Posterior cingulate gyrus (tissue), 11 donors: ENCODE measurements around the gene SMTNL2.

Experiments
- DNase-seq, 10 donors: peaks; one replicate each; pipeline versions ENCODE4 v3.0.0 to v3.0.0-alpha.2; 2020 to 2021; ENCODE audit warnings: mixed read lengths in 3 of 10
- intact Hi-C: fragments of 100-400 bp; cut with DNase I; formaldehyde crosslinking; loops from one replicate; pipeline ENCODE4 v1.15.1; 2023

SMTNL2 gene

DNA sequence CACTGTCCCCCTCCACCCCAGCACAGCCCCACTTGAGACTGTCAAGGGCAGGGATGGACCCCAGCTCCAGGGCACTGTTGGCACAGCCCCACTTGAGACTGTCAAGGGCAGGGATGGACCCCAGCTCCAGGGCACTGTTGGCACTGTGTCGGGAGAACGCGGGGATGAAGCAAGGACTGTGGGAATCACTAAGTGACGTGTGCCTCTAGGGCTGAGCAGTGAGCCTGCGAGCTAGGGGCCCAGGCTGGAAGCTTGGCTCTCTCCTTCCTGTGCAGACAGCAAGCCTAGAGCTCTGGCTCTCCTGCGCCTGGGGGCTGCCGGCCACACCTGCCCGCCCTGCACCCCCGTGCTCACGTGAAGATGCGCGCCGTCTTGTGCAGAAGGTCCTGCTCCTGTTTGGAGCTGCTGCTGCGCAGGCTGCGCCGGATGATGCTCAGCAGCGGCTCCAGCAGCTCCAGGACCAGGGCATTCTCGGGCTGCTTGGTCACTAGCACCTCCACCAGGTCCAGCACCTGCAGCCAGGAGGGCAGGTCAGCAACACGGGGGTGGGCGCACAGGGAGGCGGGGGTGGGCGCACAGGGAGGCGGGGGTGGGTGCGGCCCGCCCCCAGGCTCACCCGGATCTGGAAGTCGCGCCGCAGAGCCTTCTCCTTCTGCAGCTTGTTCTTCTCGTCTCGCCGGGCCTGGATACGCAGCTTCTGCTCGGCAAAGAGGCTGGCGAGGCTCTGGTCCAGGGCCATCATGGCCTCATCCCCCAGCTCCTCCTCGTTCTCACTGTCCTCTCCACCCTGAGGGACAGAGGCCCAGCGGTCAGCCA lies 40.0 kb upstream of the SMTNL2 start:
- intact Hi-C loops: loop anchor here (5.0 kb wide), 2 partner anchors 42 to 122 kb away; no protein-coding TSS in a partner anchor
- DNase-seq: peak in 3 of 10 donors; percentile 74 to 86 (median 85)

DNA sequence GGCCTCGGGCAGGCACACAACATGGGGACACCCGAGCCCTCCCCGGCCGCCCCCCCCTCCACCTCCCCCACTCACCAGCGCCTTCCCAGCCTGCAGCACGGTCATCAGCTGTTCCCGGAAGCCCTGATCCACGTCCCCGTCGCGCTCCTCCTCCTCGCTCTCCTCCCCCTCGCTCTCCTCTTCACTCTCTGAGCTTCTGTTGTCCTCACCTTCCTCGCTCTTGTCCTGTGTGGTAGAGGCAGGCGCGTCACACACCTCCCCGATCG lies 39.4 kb upstream of the SMTNL2 start:
- peak in 4 of 10 donors; percentile 50 to 91 (median 86) for DNase-seq
- intact Hi-C loops: loop anchor here (5.0 kb wide), 2 partner anchors 43 to 123 kb away; no protein-coding TSS in a partner anchor

DNA sequence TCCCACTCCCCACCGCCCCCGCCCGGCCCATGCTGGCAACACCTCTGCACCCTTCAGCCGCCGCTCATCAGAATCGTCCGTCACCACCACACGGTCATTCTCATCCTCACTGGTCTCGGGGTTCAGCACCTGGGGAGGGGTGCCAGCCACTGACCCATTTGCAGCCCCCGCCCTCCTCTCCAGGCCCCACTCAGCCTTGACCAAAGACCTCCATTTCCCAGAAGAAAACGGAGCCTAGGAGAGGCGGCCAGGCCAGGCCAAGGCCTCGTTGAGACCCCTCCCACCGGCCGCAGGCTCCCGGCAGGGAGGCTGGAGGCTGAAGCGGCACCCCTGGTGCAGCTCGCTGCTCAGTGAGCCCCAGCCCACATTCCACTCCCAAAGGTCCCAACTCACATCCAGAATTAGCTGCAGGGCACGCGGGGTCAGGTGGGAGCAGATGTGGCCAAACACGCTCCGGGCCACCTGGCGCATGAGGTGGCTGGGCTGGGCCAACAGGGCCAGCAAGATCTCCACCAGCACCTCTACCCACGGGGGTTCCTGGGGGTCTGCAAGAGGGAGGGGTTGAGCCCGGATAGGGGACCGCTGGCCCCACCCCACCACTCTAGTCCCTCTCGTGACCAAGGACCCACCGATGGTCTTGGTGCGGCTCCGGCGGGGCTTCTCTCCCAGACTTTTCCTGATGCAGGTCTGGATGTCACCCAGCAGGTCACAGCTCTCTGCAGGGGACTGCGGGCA lies 38.9 kb upstream of the SMTNL2 start:
- intact Hi-C loops: no loop called here
- DNase-seq: peak in 3 of 10 donors; percentile 44 to 80 (median 69)

DNA sequence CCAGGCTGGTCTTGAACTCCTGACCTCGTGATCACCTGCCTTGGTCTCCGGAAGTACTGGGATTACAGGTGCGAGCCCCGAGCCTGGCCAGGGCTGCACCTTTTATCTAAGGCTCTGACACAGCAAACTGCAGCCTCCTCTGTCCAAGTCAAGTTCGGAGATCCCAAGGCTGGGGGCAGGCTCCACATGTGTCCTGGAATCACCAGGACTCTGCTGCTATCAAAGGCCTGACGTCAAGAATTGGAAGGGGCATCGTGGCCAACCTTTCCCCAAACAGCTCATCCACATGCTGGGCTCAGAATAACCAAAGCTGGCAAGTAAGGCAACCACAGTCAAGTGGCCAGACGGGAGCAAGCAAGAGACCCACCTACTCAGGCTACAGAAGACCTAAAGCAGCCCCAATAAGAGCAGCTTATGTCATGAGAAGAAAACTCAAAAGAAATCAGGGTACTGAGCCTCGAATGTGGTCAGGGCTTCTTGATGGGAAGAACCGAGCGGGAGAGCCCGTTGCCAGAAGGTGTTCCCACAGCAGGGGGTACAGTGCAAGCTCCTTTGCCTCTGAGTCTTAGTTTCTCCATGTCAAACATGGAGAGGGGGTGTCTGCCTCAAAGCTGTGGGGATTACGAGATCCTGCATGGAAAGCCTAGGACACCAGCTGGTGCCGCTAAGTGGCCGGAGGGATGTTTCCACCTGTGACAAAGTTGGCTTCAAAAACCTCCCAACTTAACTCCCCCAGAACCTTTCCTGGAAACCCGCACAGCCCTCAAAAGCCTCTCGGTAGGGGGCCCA lies 37.0 kb upstream of the SMTNL2 start:
- intact Hi-C loops: no loop called here
- DNase-seq: peak in 3 of 10 donors; percentile 28 to 59 (median 37)

DNA sequence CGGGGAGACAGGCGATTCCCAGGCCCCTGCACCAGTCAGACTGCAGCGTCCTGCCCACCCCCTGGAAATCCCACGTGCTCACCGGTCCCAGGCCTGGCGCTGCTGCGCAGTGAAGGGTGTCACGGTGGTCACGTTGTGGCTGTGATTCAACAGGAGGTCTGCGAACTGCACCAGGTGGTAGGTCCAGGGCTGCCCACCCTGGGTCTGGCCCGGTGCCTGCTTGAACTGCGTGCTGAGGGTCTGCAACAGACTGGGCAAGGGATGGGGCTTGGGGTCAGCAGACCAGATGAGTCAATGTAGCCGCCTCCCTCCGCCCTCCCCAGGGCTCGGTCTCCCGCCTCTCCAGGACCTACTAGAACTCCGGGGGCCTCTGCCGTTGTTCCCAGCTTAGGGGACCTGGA lies 36.3 kb upstream of the SMTNL2 start:
- DNase-seq: peak in 3 of 10 donors; percentile 69 to 81 (median 76)
- intact Hi-C loops: no loop called here

DNA sequence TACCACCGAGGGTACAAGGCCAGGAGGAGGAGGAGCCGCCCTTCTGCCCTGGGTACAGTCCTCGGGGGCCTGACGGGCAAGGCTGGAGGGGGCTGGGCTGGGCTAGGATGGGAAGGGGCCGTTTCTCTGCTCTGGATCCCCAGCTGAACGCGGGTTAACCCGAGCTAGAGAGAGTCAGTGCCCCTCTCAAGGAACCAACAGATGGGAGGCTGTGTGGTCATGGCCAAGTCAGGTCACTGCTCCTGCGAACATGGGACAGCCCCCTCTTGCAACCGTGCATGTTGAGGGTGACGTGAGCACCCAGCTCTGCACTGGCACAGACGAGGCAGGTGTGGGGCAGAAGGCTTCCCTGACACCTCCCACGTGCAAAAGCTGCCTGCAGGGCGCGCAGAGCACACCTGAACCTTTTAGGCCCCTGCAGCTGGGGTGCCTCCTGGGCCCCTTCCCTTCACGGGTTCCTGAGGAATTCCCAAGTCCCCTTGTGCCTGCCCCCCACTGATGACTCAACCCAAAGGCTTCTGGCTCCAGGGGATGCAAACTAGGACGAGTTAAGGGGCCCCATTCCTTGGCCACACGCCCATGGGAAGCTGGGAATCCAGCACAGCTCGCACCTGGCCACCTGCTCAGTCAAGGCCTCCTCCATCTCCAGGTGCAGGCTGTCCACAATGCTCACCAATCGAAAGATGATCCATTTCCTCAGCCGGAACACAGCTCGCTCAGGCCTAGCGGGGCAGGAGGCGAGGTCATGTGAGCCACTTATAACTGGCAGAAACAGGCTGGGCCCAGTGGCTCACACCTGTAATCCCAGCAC lies 35.4 kb upstream of the SMTNL2 start:
- intact Hi-C loops: no loop called here
- peak in 3 of 10 donors; percentile 57 to 78 (median 65) for DNase-seq

DNA sequence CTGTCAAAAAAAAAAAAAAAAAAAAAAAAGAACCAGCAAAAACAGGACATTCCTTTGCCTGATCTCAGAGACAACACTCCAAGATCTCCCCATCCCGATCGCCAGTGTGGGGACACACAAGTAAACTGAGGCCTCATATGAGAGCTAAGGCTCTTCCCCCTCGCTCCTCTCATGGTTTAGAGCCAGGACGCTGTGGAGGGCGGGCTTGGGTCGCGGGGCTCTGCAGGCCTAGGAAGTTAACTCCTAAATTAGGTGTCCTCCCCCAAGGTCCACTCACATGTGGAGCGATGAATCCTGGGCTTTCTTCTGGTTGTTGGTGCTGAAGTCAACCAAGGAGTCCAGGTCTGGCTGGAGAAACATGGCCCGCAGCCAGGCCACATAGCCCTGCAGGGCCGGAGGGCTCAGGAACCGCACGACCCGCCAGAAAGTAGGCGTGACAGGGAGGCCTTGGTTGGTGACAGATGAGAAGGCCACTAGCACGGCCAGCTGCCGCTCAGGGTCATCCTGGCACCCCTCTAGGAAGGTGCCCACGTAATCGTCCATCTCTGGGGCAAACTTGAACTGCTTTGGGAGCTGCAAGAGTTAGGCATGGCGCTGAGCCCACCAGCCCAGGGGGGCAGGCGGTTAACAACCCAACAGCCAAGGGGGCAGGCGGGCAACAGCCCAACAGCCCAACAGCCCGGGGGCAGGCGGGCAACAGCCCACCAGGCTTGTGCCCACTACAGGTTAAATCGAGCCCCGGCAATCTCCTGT lies 34.4 kb upstream of the SMTNL2 start:
- DNase-seq: peak in 3 of 10 donors; percentile 52 to 58 (median 55)
- intact Hi-C loops: no loop called here

DNA sequence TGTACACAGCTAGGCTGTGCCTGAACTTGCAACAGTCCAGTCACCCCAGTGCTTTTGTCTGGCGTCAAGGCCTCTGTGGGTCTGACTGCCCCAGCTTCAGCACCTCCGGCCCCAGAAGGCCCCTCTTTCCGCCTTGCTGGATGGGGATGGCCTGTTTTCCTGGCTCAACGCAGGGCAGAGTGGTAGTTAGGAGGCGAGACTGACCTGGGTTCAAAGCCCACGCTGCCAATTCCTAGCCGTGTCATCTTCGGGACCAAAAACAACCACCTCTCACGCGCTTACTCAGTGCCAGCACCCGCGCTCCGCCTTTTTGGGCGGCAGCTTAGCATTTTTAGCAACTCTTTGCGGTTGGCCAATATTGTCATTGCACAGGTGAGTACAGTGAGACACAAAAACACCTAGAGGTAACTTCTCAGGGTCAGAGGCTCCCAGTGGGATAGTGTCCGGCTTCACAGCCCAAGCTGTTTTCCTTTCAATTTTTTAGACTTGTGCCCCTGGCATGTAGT lies 33.7 kb upstream of the SMTNL2 start:
- intact Hi-C loops: no loop called here

DNA sequence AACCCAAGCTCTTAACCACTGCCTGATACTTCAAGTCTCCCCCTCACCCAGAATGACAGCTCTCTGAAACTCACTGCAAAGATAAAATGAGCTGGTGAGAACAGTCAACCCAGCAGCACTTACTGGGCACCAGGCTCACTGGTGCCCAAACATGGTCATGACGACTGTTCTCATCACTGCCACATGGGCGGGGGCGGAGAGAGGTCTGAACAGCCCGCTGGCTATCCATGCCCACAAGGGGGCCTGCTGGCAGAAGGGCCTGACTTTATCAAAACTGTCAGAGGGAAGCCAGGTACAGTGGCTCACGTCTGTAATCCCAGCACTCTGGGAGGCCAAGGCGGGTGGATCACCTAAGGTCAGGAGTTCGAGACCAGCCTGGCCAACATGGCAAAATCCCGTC lies 33.2 kb upstream of the SMTNL2 start:
- intact Hi-C loops: no loop called here
- peak in 3 of 10 donors; percentile 63 to 77 (median 74) for DNase-seq

More for the DNA sequence above, 33.7 kb upstream of the SMTNL2 start:
- peak in 3 of 10 donors; percentile 51 to 63 (median 60) for DNase-seq

DNA sequence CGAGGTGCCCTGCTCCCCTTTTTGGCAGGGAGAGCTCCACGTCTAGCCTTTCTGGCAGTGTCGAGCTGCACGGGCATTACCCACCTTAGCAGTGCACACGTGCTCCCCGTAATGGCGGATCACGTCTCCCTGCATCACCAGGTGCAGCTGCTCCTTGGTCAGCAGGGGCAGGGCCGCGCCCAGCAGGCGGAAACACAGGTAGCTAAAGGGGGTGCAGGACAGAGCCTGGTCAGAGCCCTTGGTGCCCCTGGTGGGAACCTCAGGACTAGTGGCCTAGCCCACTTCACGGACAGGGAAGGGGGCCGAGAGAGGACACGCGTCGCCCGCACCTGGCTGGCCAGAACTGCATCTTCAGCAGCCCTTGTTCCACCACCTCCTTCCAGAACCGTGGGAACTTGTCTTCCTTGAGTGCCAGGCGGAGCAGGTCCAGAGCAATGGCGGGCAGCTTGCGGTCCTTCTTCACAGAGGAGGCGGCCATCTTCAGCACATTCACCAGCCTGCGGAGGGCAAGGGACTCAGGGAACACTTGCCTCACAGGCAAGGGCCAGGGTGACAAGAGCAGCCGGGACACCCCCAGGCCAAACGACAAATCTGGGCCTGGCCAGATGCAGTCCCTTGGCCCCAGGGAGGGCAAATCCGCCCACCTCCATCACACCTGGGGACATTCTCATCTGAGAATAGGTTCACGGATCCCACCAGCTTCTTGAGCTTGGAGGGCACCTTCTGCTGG lies 32.4 kb upstream of the SMTNL2 start:
- peak in 3 of 10 donors; percentile 55 to 64 (median 59) for DNase-seq
- intact Hi-C loops: no loop called here

DNA sequence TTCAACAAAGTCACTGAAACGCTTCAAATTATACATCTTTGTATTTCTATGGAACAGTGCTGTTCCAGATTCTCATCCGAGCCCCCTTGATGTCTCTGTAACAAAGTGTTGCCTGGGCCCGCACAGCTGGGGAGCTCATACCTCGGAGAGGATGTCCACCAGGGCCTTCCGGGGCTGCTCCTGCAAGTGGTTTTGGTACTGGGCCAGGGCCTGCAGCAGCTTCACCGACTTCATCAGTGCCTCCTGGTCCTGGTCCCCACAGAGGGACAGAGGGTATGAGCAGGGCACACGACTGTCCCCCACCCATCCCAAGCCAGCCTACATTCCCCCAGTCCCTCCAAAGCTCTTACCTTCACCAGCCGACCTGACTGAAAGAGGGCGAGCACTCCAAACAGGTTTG lies 30.7 kb upstream of the SMTNL2 start:
- peak in 3 of 10 donors; percentile 26 to 70 (median 65) for DNase-seq
- intact Hi-C loops: no loop called here

DNA sequence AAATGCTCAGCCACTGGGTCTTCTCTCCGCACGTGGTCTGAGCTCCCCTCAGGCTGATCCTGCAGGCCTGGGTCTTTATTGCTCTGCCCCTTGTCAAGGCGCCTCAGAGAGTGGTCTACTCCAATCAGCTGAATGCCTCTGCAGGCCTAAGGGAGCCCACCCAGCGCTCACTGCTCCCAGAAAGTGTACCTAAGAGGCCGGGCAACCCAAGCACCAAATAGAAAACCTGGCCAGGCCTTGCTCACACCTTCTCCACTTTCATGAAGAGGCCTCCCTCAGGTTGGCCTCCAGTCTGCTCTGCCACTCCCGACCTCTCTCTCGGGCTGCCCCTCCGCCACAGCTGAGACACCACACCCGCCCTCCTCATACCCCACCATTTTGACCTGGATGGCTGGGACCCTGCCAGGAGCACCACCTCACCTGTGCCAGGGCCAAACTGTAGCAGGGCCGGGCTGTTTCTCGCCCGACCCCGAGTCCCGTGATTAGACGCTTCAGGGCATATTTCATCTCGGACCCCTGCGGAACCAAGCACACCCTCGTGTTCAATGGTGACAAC lies 29.8 kb upstream of the SMTNL2 start:
- DNase-seq: peak in 2 of 10 donors; percentile 83 to 86
- intact Hi-C loops: no loop called here

DNA sequence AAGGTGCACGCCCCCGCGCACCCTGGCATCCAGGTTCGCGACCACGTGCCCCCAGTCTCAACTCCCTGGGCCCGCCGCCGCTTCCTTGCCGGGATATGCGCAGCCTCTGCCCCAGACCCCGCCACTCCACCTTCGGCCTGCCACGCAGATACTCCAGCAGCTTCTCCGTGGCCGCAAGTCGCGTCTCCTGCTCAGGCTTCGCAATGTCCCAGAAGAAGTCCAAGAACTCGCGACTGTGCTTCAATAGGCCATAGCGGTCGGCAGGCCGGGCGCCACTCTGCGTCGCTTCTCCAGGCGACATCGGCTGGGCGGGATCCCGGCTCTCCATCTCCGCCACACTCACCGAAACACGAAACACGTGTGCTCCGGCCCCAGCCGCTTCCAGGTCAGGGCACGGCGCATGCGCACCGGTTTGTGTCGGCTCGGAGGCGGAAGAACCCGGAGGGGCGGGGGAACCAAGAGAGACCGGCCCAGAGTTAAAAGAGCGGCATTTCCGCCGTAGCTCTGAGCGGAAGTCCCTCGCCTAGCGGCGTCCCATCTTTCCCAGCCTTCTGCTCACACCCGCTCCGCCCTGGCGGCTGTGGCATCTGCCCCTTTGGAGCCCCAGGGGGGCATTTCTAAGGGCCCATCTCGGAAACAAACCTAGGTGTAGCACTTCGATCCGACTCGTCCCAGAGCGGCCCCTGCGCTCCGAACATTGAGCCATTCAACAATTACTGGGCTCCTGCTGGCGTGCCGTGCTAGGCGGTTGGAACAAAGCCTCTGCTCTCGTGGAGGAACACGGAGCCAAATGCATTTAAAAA lies 29.1 kb upstream of the SMTNL2 start, which contains the start of gene MYBBP1A:
Gene MYBBP1A, minus strand, starts transcription at position 388 of the 803 bp plus-strand sequence. Its CDS starts 60 bp downstream, at position 328.
- DNase-seq: peak; percentile 94 to 99 (median 96)
- intact Hi-C loops: no loop called here

DNA sequence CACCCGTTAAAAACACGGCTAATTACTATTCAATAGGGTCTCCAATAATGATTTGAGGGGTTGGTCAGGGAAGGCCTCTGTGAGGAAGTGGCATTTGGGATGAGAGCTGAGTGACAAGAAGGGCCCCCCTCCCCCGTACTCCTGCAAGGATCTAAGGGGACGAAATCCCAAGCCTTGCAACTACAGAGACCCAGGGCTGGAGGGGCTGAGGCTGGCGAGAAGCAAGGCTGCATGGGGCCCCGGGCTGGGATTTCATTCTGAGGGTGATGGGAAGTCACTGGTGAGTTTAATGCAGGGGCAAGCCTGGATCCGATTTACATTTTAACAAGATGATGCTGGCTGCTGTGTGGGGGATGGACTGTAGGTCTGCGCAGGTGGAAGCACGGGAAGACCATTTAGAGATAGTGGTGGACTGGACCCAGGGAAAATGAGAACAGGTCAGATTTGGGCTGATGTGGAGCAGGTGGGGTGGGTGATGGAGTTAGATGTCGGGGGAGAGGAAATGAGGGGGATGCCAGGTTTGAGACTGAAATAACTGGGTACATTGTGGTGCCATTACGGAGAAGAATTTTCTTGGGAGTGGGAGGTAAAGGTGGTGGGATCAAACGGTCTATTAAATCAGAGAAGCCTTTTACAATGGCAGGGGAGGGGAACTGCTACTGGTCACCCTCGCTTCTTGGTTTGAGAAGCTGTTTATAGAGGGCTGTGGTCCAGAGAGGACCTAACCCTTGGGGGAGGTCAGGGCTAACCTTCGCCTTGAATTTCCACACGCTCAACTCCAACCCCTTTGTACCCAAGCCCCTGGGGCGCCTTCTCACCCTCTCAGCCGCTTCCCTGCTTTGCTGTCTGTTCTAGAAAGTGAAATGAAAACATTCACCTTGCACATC lies 28.2 kb upstream of the SMTNL2 start:
- DNase-seq: peak in 3 of 10 donors; percentile 68 to 77 (median 70)
- intact Hi-C loops: no loop called here

DNA sequence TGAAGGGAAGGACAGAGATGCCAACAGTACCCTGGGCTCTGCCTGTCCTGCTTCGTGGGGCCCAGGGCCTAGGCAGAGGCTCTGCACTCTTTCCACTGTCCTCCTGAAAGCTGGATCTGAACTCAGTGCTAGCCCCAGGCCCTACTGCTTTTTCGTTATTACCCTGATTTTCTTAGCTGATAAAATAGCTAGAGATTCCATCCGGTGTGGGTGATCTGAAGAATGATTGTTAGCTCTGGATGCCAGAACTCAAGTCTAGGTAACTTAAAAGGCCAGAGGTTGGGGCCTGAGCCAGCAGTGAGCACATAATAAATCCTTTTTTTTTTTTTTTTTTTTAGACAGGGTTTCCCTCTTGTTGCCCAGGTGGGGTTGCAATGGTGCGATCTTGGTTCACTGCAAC lies 27.3 kb upstream of the SMTNL2 start:
- peak in 1 of 10 donors; percentile 8 for DNase-seq
- intact Hi-C loops: no loop called here
